ENCODE data around the gene VSIG8. TPM values are rescaled to one million over a fixed set of nuclear protein-coding genes. Genes with fewer than 3 reads are reported as not detected.
A peak's percentile ranks its signal among the peaks of the same experiment; 100 is the strongest.

Gene VSIG8
- total and polyA plus RNA-seq, 9 of the 15 experiments (the other 6 are each of a cell fraction or from before 2014, with no cell fraction given): not detected

GRCh38 chr1:159817276-159818041 lies 45.0 kb downstream of the VSIG8 start (continued):
- TF ChIP-seq ZBTB49 (CRISPR knock-in tag; IDR thresholded peaks at IDR 0.05; ENCODE audit: borderline replicate concordance) (no peak), NR2C2 (CRISPR knock-in tag; IDR thresholded peaks at IDR 0.05) (no peak), NR2C2 (tag; IDR thresholded peaks at IDR 0.05) (no peak), CREB3L1 (IDR thresholded peaks at IDR 0.05; ENCODE audit: borderline replicate concordance, low read depth) (no peak), EP400 (IDR thresholded peaks at IDR 0.05) (peak; percentile 31; the same call in 1 of the 2 replicates), TRIM24 (IDR thresholded peaks at IDR 0.05) (peak; percentile 85 to 92), NFE2 (IDR thresholded peaks at IDR 0.05; ENCODE audit: low read depth) (peak; percentile 55; the same call in 1 of the 2 replicates)

Data from K562 (cell line).